ENCODE data around the gene PROSER3.
"Not testable (repeated sequence)": the region's sequence is repeated elsewhere in the genome, so short reads cannot be mapped to it uniquely, and the experiment has no call there.

Gene PROSER3

DNA sequence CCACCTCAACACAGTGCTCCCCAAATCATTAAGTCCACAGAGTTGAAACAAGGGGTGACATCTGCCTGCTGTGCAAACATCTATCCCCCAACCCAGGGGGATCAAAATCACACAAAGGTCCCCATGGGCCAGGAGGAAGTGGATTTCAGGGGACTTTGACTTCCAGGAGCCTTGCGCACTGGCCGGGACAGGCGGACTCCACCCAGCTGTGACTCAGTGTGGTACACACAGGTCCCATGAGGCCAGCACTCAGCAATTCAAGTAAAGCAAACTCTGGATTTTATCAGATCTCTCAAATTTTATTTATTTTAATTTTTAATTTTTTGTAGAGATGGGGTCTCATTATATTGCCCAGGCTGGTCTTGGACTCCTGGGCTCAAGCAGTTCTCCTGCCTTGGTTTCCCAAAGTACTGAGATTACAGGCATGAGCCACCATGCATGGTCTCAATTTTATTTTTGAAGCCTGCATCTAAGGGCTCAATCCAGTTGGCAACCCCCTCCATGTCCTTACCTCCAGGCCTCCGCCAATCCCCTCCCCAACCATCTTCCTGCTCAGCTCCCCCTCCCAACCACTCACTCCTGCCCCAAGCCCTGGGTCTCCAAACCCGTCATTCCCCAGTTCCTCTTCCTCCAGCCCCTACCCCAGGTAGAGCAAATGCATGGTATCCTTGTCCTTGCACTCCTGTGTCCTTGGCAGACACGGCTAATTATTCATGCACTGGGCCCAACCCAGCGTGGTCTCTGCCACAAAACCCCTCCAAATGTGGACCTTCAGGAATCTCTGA, 35.6 kb downstream of the PROSER3 start:
- DNase-seq: no peak

DNA sequence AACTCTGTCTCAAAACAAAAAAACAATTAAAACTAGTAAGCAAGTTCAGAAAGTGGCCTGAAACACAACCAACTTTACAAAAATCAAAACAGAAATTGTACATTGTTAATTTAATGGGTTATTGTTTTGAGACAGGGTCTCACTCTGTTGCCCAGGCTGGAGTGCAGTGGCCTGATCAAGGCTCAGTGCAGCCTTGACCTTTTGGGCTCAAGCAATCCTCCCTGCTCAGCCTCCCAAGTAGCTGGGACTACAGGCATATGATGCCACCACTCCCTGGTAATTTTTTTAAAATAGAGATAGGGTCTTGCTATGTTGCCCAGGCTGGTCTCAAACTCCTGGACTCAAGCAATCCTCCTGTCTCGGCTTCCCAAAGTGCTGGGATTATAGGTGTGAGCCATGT, 37.6 kb downstream of the PROSER3 start:
- DNase-seq: not testable (repeated sequence)

DNA sequence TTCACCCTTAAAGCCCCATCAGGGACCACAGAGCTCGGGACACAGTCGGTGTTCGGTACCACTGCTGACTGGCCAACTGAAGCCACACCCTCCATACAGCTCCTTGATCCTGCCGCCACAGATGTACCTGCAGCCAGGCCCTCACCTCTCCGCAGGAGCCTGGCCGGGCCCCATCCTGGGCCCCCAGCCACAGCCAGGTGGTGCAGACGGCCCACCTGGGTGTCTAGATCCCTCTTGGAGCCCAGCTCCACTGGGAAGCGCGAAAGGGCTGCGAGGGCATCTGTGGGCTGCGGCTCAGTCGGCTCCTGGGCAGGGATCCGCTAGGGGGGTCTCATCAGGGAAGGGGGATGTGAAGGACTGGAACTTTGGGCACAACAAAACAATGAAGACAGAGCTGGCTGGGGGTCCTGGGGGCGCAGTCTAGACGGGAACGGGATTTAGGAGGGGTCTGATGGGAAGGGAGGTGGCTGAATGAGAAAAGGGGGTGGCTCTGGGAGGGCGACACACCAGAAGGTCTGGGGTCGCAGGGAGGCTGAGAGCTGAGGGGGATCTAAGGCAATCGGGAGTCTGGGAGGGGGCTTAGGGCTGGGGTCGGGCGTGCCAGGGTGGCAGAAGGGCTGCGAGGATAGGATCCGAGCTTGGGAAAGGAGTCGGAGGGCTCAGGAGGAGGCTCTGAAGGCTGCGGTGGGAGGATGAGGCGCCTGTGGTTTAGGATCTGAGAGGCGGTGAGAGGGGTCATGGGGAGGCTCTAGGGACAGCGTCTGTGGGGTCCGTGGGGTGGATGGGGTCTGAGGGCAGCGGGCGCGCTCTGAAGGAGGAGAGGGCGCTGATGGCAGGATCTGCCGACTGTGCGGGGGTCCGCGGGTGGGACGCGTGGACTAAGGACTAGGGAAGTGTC, 38.9 kb downstream of the PROSER3 start:
- no peak for DNase-seq

DNA sequence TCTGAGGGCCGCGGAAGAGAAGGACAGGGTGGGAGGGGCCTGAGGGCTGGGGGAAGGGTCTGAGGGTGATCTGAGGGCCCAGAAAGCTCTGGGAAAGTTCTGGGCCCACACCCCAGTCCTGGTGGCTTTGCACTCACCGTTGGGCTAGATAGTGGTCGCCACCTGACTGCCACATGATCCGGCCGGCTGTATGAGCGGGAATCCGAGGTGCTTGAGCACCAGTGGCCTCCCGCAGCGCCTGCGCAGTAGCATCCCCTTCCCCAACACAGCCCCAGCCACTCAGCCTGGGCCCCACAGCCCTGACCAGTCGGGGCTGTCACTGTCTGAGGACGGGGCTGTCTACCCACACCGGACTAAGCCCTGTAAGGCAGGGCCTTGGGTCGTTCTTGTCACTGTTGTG, 39.7 kb downstream of the PROSER3 start:
- no peak for DNase-seq

DNA sequence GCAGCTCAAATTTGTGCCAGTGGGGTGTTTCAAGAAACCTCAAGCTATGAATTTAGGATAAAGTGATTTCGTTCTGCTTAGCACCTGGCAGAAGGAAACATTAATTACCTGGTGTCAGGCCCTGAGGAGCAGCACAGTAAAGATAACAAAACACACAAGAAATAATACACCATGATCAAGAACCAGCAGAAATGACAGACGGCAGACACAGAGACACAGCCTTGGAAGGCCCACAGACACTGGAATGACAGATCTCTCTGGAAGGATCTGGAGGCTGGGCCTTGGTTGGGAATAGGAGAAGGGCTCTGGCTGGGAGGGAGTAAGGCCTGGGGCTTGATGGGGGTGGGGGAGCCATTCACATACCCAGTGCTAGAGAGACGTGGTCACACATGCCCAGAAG, 43.9 kb downstream of the PROSER3 start:
- DNase-seq: no peak

DNA sequence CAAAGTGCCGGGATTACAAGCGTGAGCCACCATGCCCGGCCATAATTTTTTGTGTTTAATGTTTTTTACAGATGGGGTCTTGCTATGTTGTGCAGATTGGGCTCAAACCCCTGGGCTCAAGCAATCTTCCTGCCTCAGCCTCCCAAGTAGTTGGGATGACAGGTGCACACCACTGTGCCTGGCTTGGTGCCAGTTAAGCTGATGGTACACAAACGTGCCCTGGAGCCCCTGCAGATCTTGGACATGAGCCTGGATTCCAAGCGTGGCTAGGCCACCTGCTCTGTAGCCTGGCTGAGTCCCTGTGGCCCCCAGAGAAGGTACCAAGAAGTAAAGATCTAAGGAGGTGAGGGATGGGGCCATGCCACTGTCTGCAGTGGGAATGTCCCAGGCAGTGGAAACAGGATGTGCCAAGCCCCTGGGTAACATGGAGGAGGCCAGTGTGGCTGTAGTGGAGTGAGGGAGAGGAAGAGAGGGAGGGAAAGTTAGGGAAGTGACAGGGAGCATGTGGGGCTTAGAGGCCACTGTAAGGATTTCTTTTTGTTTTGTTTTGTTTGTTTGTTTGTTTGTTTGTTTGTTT, 47.6 kb downstream of the PROSER3 start:
- no peak for DNase-seq

GRCh38 chr19:35806597-35806996, 48.6 kb downstream of the PROSER3 start:
- no peak for DNase-seq

DNA sequence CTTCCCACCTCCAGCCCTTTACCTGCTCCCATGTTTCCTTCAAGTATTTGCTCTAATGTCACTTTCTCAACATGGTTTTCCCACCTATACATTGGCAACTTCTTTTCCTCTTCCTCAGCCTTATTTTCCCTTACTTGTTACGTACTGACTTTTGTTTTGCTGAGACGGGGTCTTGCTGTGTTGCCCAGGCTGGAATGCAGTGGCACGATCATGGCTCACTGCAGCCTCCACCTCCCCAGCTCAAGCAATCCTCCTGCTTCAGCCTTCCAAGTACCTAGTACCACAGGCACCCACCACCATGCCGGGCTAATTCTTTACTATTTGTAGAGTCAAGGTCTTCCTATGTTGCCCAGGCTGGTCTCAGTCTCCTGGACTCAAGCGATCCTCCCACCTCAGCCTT, 49.7 kb downstream of the PROSER3 start:
- DNase-seq: no peak

GRCh38 chr19:35811317-35812219, 53.6 kb downstream of the PROSER3 start:
- DNase-seq: no peak

- DNase-seq: no peak
These were observed 54.5 kb downstream of the PROSER3 start, which contains the start of gene PRODH2 for GRCh38 chr19:35812220-35813042. Gene PRODH2, minus strand, starts transcription at chr19:35812845. Its CDS starts 40 bp downstream, at chr19:35812805.

GRCh38 chr19:35813043-35813890, 55.3 kb downstream of the PROSER3 start:
- no peak for DNase-seq

- no peak for DNase-seq
These were observed 58.3 kb downstream of the PROSER3 start for GRCh38 chr19:35816262-35816661.

DNA sequence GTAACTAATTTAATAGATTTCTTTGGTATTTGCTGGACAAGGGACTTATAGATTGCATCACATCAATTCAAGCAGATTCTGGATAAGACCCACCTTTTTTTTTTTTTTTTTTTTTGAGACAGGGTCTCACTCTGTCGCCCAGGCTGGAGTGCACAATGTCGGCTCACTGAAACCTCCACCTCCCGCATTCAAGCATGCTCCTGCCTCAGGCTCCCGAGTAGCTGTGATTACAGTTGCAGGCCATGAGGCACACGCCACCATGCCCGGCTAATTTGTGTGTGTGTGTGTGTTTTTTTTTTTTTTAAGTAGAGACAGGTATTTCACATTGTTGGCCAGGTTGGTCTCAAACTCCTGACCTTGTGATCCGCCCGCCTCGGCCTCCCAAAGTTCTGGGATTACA, 58.9 kb downstream of the PROSER3 start:
- DNase-seq: no peak

- DNase-seq: no peak
These were observed 60.5 kb downstream of the PROSER3 start for GRCh38 chr19:35818445-35818844.

All from central memory CD4-positive, alpha-beta T cell (primary cell).